Amniotic epithelial cell (primary cell): ENCODE results near the gene C11orf52.
"Not testable (repeated sequence)": the region's sequence is repeated elsewhere in the genome, so short reads cannot be mapped to it uniquely, and the experiment has no call there.

ENCODE experiments used
- DNase-seq: peaks from one replicate; pipeline ENCODE4 v3.0.0-alpha.2; 2010; ENCODE audit warnings: low read depth

Gene C11orf52, protein sequence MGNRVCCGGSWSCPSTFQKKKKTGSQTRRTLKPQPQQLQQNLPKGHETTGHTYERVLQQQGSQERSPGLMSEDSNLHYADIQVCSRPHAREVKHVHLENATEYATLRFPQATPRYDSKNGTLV

GRCh38 chr11:111918390-111919256, at the start of gene C11orf52:
TSS of gene C11orf52 (plus strand) at chr11:111918913. CDS start at chr11:111918973, 60 bp downstream.
- DNase-seq = peak; percentile 62

DNA sequence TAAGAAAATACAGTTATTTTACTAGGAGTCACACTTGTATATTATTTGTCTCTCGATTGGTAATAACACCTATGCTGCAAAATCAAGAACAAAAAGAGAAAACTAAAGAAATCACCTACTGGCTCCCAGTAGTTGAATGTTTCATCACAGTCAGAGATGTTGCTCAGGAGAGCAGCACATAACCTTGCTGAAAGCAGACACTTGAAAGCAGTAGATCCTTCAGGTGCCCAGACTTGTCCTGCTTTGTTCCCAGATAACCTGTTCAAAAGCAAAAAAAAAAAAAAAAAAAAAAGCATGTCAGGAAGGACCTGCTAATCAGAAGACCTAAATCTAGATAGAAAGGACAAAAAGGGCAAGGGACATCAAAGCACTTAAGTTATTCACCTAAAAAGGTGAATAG, 48.6 kb upstream of the C11orf52 start:
- no peak for DNase-seq

DNA sequence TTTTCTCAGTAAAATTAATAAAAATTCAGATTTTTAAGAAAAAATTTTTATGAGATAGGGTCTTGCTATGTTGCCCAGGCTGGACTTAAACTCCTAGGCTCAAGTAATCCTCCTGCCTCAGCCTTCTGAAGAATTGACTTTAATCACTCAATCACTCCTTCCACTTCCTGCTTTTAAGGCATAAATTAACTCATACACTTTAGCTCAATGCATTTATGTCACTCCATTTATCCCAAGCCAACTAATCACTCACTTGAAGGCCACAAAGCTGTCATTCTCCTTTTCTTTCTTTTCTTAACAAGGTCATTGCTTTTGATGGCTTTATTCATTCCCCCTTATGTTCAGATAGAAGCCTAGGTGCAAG, 48.2 kb upstream of the C11orf52 start:
- no peak for DNase-seq

- DNase-seq = peak; percentile 81
Observed at GRCh38 chr11:111870886-111871692, 47.6 kb upstream of the C11orf52 start, which contains the start of gene ALG9. TSS of gene ALG9 (minus strand) at chr11:111871581. CDS start at chr11:111871482, 99 bp downstream.

DNA sequence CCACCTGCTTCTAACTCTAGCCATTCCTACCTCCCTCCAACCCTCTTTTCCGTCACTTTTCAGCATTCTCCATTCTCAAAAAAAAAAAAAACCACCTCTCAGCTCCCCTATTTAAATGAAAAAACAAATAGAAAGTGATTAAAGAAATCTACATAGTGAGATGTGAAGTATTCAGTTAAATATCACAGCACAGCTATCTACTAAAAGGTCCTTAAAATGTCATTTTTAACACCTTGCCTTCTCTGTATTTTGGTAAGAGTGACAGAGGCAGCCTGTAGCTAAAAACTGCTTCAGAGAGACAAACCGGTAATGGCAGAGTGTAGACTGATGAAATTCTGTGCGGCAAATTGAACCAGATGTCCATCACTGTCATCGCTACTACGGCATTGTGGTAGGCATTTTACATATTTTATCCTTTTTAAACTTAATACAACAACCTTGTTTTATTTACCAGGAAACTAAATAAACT, 47.0 kb upstream of the C11orf52 start:
- no peak for DNase-seq

GRCh38 chr11:111878385-111878848, 40.3 kb upstream of the C11orf52 start:
- peak; percentile 15 for DNase-seq

DNA sequence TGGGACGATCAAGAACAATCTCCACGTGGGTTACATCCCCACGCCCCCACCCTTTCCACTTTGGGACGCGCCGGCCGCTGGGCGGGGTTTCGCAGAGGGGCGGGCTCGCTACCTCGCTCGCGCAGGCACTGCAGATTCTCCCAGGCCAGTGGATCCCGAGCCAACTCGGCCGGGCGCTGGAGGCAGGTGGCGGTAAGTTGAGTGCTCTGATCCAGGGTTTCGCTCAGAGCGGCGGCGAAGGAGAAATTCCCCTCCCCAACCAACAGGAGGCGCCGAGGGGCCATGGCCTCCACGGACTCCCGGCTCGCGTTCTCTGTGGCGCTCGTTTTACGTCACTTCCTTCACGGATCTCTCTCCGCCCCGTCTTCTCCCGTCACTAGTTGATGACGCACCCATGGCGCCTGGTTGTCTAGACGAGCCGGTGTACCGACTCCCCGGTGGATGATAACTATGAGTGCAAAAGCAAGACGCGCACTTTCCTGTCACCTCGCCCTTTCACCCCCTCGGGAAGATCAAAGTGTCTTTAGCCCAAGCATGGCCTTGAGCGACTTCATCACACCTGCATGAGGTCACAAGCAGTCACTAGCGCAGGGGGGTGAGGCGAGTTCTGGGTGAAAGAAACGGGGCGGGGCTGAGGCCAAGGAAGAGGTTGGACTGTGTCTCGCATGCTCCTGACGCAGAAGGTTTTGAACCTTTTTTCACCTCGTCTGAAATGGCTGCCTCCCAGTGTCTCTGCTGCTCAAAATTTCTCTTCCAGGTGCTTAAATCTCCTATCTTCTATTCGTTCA, 39.7 kb upstream of the C11orf52 start, which contains the start of the genes CFAP68 and FDXACB1:
TSS of gene CFAP68 (plus strand) at position 693 of the 788 bp plus-strand sequence. CDS start at position 713, 20 bp downstream.
TSS of gene FDXACB1 (minus strand) at position 317 of the 788 bp plus-strand sequence. CDS start at position 284, 33 bp downstream.
- peak; percentile 96 for DNase-seq

- DNase-seq = no peak
Observed at GRCh38 chr11:111879637-111879960, 39.1 kb upstream of the C11orf52 start.

- DNase-seq = no peak
Observed at GRCh38 chr11:111882202-111882601, 36.5 kb upstream of the C11orf52 start.

DNA sequence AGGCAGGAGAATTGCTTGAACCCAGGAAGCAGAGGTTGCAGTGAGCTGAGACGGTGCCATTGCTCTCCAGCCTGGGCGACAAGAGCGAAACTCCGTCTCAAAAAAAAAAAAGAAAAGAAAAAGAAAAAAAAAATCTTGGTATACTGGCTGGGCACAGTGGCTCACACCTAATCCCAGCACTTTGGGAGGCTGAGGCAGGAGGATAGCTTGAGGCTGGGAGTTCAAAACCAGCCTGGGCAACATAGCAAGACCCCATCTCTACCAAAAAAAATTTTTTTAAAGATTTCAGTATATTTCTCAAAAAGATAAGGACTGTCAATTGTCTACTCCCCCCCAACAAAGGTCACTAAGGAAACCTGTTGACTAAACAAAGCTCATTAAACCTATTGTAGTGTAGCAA, 33.7 kb upstream of the C11orf52 start:
- not testable (repeated sequence) for DNase-seq

DNA sequence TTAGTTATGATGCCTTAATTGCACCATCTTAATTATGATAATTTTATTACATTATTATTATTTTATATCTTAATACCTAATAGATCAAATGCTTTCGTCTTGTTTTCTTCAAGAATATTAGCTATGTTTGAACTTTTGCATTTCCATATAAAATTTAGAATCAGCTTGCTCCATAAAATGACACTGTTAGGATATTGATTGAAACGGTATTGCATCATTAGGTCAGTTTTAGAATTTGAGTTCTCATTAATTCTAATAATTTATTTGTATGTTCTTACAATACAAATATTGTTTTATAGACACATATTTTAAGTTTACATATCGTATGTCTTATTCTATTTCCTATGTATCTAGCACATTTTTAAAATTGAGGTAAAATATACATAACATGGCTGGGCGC, 32.7 kb upstream of the C11orf52 start:
- no peak for DNase-seq

DNA sequence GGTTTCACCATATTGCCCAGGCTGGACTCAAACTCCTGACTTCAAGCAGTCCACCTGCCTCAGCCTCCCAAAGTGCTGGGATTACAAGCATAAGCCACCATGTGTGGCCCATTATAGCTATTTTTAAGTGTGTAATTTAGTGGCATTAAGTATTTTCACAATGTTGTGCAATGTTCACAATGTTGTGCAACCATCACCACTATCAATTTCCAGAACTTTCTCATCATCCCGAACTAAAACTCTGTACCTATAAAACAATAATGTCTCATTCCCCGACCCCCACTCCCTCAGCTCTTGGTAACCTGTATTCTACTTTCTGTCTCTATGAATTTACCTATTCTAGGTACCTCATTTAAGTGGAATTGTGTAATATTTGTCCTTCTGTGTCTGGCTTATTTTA, 31.9 kb upstream of the C11orf52 start:
- DNase-seq = no peak

DNA sequence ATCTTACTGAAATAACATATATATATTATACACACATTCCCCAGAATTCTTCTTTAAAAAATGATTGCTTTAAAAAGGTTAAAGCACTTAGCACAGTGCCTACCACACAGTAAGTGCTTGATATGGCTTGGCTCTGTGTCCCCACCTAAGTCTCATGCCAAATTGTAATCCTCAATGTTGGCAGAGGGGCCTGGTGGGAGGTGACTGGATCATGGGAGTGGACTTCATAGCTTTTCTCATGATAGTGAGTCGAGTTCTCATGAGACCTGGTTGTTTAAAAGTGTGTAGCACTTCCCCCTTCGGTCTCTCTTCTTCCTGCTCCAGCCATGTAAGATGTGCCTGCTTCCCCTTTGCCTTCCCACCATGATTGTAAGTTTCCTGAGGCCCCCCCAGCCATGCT, 13.3 kb upstream of the C11orf52 start:
- DNase-seq = no peak

DNA sequence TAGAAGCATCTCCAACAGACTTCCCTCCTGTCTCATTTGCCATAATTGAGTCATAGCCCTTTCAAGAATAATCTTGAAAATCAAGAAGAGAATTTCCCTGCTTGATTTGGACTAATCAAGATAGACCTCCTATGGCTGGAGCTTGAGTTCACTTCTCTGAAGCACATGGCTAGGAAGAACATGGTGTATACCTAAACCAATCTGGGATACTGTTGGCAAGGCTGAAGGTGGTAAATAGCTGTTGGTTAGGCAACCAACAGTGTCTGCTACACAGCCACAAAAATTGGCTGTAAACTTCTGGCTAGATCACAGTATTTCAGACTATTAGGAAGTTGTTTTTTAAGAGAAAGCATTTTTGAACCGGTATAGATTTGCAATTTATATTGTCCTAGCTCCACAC, 12.0 kb upstream of the C11orf52 start:
- DNase-seq = no peak

DNA sequence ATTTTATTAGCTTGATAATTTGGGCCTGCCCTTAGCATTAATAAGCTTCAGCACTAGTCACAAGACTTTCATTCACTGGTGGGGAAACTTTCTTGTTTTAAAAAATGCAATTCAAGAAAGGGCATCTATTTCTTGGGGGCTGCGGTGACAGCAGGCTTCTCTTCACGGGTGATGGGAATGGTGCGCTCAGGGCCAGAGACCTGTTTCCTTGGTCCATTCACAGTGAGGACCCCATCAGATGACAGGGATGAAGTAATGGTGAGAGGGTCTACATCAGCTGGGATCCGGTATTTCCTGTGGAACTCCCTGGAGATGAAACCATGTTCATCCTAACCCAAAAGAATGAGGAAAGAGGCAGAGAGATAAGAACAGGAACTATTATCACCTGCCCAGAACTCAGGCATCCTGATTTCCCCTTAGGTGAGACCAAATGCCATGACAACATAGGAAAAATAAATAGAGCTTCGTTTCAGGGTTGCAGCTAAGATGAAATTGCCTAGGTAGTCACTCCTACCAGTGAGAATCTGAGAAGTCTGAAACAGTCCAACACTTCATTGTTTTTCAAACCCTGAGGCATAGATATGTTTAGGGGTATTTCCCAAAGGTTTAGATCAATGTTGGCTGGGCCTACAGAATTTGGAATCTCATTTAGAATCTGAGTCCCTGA, 9.9 kb upstream of the C11orf52 start:
- no peak for DNase-seq

GRCh38 chr11:111909378-111909777, 9.3 kb upstream of the C11orf52 start:
- DNase-seq = no peak

GRCh38 chr11:111910676-111911562, 7.8 kb upstream of the C11orf52 start:
- DNase-seq = no peak

DNA sequence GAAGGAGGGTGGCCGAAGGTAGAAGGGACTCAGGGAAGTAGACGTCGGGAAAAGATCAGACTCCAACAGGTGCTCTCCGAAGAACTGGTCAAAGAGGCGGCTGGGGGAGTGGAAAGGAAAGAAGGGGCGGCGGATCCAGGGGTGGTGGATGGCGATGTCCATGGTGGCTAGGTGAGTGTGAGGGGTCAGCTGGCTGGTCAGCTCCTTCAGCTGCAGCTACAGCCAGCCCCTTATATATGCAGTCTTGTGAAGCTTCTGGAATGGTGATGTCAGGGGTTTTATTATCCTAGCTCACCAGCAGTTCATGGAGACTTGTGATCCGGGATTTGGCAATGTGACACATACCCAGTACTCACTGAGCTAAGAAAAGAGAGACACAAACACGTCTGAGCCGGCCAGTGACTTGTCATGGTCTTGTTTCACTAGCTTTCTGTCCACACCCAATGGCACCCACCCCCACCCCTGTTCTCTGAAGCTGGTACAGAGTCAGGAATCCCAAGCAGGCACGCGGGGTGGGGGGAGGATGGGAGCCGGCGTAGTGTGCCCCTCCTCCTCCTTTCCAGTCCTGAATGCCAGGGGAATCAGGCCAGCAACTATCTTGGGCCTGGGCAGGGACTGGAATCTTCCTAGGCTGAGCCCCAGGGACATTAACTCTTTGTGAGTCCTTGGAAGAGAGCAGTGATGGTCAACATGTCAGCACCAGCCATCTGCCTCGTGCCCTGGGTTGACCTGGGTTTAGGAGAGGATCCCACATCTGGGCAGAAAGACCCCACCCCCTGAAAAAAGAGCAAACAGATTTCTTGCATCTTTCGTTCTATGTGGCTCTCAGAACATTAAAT, 6.9 kb upstream of the C11orf52 start, which contains the start of gene CRYAB:
TSS of gene CRYAB (minus strand) at position 208 of the 839 bp plus-strand sequence. CDS start at position 162, 46 bp downstream.
- DNase-seq = peak; percentile 70

DNA sequence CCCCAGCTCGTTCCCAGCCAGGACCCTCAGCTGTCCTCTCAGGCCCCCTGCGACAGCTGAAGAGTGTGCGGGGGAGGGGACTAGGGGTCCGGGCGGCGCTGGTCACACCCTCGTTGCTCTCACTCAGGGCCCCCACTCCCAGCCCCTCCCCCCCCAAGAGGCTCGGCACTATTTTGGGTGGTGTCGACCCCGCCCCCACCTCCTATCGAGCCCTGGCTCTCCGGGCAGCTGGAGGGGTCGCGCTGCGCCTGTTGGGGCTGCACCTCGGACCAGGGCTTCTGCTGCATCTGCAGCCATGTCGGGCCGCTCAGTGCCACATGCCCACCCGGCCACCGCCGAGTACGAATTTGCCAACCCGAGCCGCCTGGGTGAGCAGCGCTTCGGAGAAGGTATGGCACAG, 6.2 kb upstream of the C11orf52 start, which contains the start of gene HSPB2:
TSS of gene HSPB2 (plus strand) at position 200 of the 400 bp plus-strand sequence. CDS start at position 296, 96 bp downstream.
- no peak for DNase-seq
